RPMI8226 (cell line): Measurements from ENCODE around the gene DAB1.

Experiments
- DNase-seq: peaks from one replicate; pipeline ENCODE4 v3.0.0-alpha.2; 2015

Gene DAB1

GRCh38 chr1:57423656-57424211 lies at the start of gene DAB1:
TSS of gene DAB1 (minus strand) at chr1:57424060. CDS start at chr1:57291030, 133,030 bp downstream.
- no peak for DNase-seq

DNA sequence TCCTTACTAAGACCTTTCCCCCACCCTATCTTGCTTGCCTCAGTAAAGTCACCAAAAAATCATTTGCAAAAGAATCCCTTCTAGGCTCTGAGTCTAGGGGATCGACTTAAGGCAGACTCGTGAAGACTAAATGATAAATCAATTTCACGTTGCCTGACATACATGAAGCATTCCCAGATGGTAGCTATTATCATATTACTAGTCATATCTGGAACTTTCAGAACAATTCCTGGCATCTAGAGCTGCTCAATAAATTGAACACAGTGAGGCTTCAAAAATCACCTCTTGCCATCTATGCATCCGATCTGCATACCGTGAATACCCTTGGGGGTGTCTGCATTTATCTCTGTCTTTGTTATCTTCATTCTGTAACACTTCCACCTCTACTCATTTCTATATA lies 49.6 kb upstream of the DAB1 start:
- DNase-seq, result no peak

DNA sequence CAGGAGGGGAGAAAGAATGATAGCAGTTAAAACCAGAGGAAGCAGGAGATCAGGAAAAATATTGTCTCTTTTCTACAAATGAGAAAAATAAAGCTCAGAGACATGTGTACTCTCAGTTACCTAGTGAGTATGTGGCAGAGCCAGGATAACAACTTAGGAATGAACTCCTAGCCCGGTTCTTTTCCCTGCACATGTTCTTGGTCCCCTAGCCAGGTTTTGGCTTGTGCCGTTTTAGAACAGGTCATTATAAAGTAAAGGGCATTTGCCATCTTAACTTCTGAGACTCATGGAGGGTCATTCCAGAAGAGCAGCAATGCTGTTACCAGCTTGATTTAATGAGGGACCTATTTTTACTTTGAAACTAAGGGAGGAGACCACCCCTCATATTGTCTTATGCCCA lies 48.1 kb upstream of the DAB1 start:
- no peak for DNase-seq

DNA sequence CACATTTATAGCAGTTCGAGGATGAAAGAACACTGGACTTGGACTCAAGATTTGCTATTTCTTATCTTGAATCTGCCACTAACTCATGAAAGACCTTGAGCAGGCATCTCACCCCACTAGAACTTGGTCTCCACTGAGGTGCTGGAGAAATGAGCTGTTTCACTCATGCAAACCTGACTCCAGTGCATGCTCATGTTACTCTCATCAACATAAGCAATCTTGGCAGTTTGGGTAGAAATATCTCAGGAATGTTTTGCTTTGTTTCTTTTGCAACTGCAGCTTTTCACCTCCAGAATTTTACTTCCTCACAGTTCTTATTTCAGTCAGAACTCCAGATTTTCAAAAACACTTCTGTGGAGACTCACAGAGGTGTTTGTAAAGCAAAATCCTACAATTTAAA lies 46.2 kb upstream of the DAB1 start:
- DNase-seq, result no peak

DNA sequence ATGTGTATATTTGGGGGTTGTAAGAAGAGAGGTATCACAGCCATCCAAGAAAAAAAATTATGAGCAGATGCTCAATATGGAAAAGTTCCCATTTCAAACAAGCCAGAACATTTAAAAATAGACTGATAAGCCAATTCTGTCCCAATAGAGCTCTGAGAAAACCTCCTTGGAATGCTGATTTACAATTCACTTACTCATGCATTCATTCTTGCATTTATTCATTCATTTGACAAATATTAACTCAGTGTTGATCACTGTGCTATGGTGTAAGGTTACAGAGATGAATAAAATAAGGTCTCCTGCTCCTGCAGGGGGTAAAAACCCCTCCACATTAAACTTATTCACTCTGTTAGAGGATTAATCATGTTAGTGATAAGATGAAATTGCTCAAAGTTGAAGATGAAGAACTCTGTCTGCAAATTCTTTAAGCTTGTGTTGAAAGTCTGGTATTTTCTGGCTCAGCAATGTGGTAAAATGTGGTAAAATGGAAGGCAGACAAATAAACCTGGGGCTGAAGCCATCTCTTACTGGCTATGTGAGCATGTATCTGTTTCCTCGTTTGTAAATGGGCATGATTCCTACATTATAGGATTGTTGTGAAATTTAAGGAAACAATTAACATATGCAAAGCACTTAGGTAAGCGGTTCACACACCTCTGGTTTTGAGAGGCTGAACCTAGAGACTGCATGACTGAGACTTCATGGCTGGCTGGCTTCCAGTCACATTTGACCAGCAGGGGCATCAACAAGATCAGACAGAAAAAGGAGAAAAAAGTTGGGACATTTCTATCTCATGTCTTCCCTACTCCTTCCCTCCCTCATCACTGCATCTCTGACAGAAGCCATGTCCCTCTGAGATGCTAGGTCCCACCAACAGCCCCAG lies 45.0 kb upstream of the DAB1 start:
- no peak for DNase-seq

DNA sequence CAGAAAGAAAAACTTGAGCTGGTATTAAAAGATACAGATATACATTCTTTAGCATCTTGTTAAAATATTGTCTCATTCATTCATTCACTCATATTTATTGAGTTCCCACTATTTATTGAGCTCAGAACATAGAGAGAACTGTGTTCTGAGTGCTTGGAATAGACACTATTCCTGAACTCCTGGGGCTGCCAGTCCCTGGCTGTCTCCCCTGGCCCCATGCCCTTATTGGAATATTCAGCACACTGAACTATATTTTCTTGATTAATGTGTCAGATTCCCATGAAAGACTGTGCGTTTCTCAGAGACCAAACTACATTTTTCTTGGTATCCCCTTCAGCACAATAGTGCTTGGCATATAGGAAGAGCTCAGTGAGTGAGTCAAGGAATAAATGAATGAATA lies 44.0 kb upstream of the DAB1 start:
- DNase-seq, result no peak

DNA sequence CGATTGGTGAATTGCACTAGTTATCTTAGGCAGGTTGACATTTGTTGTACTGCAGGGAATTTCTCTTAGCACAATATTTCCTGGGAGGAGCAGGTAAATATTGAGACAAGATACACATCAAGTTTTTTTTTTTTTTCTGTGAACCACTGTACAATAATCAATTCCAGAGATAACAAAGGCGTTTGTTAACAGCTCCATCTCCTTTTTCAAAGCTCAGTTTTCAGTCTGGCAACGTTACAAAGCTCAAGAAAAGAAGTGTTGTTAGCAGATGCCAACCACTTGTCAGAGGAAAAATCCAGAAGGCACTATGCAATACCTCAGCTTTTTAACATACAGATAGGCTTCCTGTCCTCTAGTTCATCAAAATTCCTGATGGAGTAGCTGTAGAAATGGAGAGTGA lies 40.9 kb upstream of the DAB1 start:
- DNase-seq, result no peak

DNA sequence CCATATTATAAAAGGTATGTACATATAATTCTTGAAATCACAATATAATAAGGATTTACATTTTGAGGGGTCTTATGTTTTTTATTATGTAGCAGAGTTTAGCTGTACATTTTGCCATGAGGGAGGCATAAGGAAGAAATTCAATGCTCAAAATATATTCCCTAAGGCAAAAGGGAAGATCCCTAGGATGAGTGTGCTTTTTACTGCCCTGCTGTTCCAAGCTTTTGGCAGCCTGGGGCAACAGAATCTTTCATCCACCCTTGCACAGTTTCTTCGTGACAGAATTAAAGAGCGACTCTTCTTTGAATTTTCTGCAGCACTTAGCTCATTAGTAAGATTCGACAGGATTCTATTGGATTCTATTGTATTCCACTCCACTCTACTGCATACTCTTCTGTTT lies 39.5 kb upstream of the DAB1 start:
- DNase-seq, result no peak

DNA sequence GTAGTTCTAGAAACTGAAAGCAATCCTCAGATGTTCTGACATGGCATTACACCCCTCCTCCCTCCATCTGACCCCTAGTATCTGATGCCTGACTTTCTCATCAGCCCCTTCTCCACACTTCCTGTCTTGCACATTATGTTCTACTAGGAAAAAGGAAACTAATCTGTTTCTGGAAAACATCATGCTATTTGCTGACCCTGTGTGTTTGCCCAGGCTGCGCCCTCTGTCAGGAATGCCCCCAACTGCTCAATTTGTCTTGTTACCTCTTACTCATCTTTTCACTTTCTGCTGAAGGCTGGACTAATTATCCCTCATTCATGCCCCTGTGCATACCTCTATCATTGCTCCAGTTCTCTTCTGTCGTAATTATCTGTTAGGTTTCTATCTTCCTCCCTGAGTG lies 37.5 kb upstream of the DAB1 start:
- no peak for DNase-seq

DNA sequence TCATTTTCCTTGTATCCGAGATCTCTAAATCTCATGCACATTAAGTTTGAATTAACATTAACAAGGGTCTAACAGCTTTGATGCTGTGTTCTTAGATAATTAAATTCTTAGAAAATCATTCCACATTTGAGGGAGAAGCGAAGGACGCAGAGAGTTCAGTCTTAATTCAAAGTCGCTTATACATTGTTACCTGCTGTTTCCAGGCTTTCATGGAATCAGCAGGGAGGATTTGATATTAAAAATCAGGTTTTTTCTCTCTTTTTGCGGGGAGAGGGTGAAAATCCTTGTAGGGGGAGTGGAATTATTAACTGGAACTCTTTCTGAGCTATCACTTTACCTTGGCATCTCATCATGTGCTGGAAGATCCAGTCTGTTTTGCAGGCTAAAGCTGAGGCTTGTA lies 27.7 kb upstream of the DAB1 start:
- no peak for DNase-seq

- no peak for DNase-seq
Measured at GRCh38 chr1:57450981-57451380, 27.1 kb upstream of the DAB1 start.

DNA sequence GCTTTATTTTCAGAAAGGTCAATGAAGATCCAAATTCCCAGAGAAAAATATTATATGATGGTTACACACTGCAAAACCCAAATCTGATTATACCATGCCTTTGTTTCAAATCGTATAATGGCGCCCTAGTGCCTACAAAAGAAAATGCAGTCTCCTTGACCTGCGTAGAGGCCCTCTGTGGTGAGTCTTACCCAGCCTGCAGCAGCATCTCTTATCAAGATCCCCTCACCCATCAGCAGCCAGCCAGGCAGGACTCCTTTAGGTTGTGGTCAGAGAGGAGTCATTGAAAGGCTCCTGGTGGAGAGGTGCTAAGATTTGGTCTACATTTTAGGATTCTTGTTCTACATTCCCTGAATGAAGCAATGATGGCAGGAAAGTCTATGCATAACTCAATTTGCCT lies 23.7 kb upstream of the DAB1 start:
- no peak for DNase-seq

DNA sequence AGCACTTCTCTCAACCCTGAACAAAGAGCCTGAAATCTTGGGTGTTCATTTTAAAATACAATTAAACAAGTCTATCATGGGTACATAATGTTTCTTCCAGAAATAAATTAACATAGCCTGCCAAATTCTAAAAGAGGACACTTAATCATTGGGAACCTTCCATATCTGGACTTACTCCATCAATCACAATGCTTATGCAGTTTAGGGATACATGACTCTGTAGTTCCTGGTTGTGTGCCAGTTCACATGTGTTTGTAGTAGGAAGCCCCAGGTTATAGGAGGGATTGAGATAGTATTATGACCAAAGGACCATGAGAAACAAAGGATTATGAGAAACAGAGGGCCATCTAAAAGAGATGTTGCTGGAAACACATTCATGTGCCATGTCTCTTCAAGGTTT lies 19.1 kb upstream of the DAB1 start:
- DNase-seq, result no peak

DNA sequence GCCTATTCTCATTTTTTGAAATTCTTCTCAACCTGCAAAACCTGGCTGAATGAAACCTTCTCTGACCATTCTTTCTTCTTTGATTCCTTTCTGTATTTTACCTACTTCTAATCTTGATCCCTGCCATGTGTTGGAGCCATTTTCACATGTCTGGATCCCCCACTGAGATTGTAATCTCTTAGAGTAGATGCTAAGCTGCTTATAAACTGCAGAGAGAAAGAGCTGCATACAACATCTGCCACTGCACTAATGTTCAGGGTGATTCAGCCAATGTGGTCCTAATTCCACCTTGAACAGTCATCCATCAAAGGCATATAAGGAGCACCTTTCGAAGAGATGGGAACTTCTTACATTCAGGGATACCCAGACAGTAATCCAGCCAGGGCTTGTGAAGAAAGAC lies 16.2 kb upstream of the DAB1 start:
- no peak for DNase-seq

- no peak for DNase-seq
Measured at GRCh38 chr1:57431400-57431799, 7.5 kb upstream of the DAB1 start.

GRCh38 chr1:57424231-57425027 lies 569 bp upstream of the DAB1 start:
- no peak for DNase-seq

- DNase-seq, result no peak
Measured at GRCh38 chr1:57423135-57423655, 665 bp downstream of the DAB1 start.

GRCh38 chr1:57422271-57423134 lies 1.4 kb downstream of the DAB1 start:
- DNase-seq, result no peak

- DNase-seq, result no peak
Measured at GRCh38 chr1:57421806-57422205, 2.1 kb downstream of the DAB1 start.

GRCh38 chr1:57420981-57421785 lies 2.7 kb downstream of the DAB1 start:
- no peak for DNase-seq

DNA sequence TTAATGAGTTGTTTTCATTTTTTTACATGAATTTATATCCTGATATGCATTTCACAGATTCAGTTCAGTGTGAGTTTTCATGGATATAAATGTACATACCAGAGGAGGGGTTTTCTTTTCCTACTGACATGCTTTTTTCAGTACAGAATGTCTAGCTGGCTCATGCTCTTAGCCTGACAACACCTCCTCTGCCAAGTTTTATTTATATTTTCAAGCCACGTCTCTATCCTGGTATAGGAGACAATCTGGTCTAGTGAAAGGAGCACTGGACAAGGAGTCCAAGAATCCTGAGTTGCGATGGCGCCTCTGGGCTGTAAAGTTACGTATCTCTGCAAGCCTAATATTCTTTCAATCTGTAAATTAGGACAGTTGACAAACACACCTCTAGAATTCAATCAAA lies 4.9 kb downstream of the DAB1 start:
- DNase-seq, result no peak

DNA sequence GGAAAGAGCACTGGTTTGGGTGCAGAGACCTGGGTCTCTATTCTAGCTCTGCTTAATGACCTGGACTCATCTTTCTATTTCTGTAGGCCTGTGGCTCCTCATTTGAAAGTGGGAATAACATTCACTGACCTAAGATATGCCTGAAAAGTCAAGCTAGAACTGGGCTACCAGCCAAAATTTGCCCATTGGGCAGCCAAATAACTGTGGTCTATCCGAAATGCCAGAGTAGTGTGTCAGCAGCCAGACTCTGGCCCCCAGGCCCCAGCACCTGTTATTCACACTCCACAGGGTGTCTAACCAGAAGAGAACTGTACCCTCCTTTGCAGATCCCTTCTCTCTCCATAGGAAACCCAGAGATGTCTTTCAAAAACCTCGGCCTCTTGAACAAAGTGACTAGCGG lies 12.6 kb downstream of the DAB1 start:
- DNase-seq, result peak; percentile 49
